Esophagus squamous epithelium (tissue), 5 donors: ENCODE measurements around the gene NAA20. TPM values are rescaled to one million over a fixed set of nuclear protein-coding genes. Genes with fewer than 3 reads are reported as not detected.

Experiments used
- DNase-seq: peaks from one replicate; lab custom pipeline; 2025; lab: John Stamatoyannopoulos, UW
- H3K27ac ChIP-seq, 4 donors: fragments of 200-600 bp; sonication (generic); one replicate each; pipeline ENCODE4 v1.5.1; 2016 to 2019; ENCODE audit warnings: mild to moderate bottlenecking in 1 of 4
- H3K27me3 ChIP-seq, 4 donors: fragments of 200-600 bp; sonication (generic); 1 replicate in 3 of 4; 2 replicates in 1 of 4; pipeline versions ENCODE4 v1.5.1 to v1.6.0; 2017 to 2021; ENCODE audit warnings: antibody characterized with exemption in 1 of 4
- H3K36me3 ChIP-seq, 3 donors: fragments of 200-600 bp; sonication (generic); one replicate each; pipeline ENCODE4 v1.5.1; 2016 to 2019
- H3K4me1 ChIP-seq, 3 donors: fragments of 200-600 bp; sonication (generic); one replicate each; pipeline ENCODE4 v1.5.1; 2017 to 2019
- H3K4me3 ChIP-seq, 4 donors: fragments of 200-600 bp; sonication (generic); 1 replicate in 3 of 4; 2 replicates in 1 of 4; pipeline ENCODE4 v1.5.1; 2016 to 2019; ENCODE audit warnings: mild to moderate bottlenecking in 2 of 4, moderate library complexity in 1 of 4
- H3K9me3 ChIP-seq, 3 donors: fragments of 200-600 bp; sonication (generic); one replicate each; pipeline ENCODE4 v1.5.1; 2016 to 2019
- CTCF ChIP-seq, 6 experiments: fragments of 450-650 bp in 4 of 6; fragments of 200-600 bp in 2 of 6; sonication (generic) in 2 of 6; IDR thresholded peaks; one replicate each; pipeline ENCODE4 v1.5.1; 2016 to 2019; ENCODE audit warnings: antibody characterized with exemption in 6 of 6, mild to moderate bottlenecking in 4 of 6, moderate library complexity in 4 of 6
- POLR2A ChIP-seq, 4 donors: fragments of 450-650 bp; IDR thresholded peaks; one replicate each; pipeline ENCODE4 v1.6.1; 2017; ENCODE audit warnings: antibody characterized with exemption in 4 of 4, mild to moderate bottlenecking in 4 of 4, moderate library complexity in 3 of 4
- WGBS, 2 donors: methylation state at CpG; one replicate each; pipeline ENCODE4 v1.1.5; 2018; 5-methylcytosine and 5-hydroxymethylcytosine counted together
- intact Hi-C: fragments of 100-400 bp; cut with DNase I; formaldehyde crosslinking; loops from one replicate; pipeline ENCODE4 v1.15.0; 2022
- total RNA-seq, 4 donors: library from RNA; depleted of rRNA; stranded (reverse); fragments of >200 nt; gene quantifications; one replicate each; pipeline ENCODE4 v1.1.0, GENCODE V29; 2016
- donor health status: DM: yes; HTN: yes; CAD: no.

Gene NAA20
- total RNA-seq, 4 donors from 2014 or later = 115 to 164 (median 139) TPM

- intact Hi-C loops = no loop called here
- H3K36me3 ChIP-seq = peaks cover 0 to 70% (median 8%) of the 10 kb centered on the region in 3 donors
- 73 to 77% methylated on average over 5 of the region's 5 CpGs for WGBS, 2 donors
- H3K27ac ChIP-seq = peak overlapping the region in 2 of 4 donors; percentile 49 to 71
- H3K4me1 ChIP-seq = peaks cover 23 to 66% (median 38%) of the 10 kb centered on the region in 3 donors
- H3K4me3 ChIP-seq = no peak overlapping the region
- TF ChIP-seq CTCF (IDR thresholded peaks at IDR 0.05) (no peak), POLR2A (IDR thresholded peaks at IDR 0.05) (no peak)
- no peaks in the 10 kb centered on the region for H3K9me3 ChIP-seq
- no peaks in the 10 kb centered on the region for H3K27me3 ChIP-seq
- DNase-seq = no peak
These were observed 48.1 kb upstream of the NAA20 start for GRCh38 chr20:19969106-19969505.

GRCh38 chr20:19969507-19970255 is 47.5 kb upstream of the NAA20 start:
- WGBS, 2 donors = 87 to 90% methylated on average over 4 of the region's 5 CpGs
- H3K27ac ChIP-seq = peak overlapping the region in 2 of 4 donors; percentile 71 to 97
- H3K36me3 ChIP-seq = peaks cover 0 to 70% (median 8%) of the 10 kb centered on the region in 3 donors
- H3K9me3 ChIP-seq = no peaks in the 10 kb centered on the region
- DNase-seq = no peak
- no peak overlapping the region for H3K4me3 ChIP-seq
- no peaks in the 10 kb centered on the region for H3K27me3 ChIP-seq
- TF ChIP-seq POLR2A (IDR thresholded peaks at IDR 0.05) = no peak
- no peak for TF ChIP-seq CTCF (IDR thresholded peaks at IDR 0.05)
- peaks cover 23 to 66% (median 38%) of the 10 kb centered on the region in 3 donors for H3K4me1 ChIP-seq
- intact Hi-C loops = no loop called here

GRCh38 chr20:19970256-19970765 is 46.9 kb upstream of the NAA20 start:
- H3K9me3 ChIP-seq = no peaks in the 10 kb centered on the region
- H3K36me3 ChIP-seq = peaks cover 0 to 68% (median 8%) of the 10 kb centered on the region in 3 donors
- TF ChIP-seq POLR2A (IDR thresholded peaks at IDR 0.05) (no peak), CTCF (IDR thresholded peaks at IDR 0.05) (no peak)
- 79 to 88% methylated on average over 5 of the region's 5 CpGs for WGBS, 2 donors
- H3K27me3 ChIP-seq = no peaks in the 10 kb centered on the region
- no peak overlapping the region for H3K4me3 ChIP-seq
- intact Hi-C loops = no loop called here
- no peak for DNase-seq
- H3K4me1 ChIP-seq = peaks cover 18 to 65% (median 32%) of the 10 kb centered on the region in 3 donors
- H3K27ac ChIP-seq = peak overlapping the region in 2 of 4 donors; percentile 71 to 97

GRCh38 chr20:19971116-19971515 is 46.0 kb upstream of the NAA20 start:
- TF ChIP-seq CTCF (IDR thresholded peaks at IDR 0.05) = no peak
- no peak for TF ChIP-seq POLR2A (IDR thresholded peaks at IDR 0.05)

More at GRCh38 chr20:19971116-19971515, 46.0 kb upstream of the NAA20 start:
- Histone ChIP-seq H3K27me3 (no peaks in the 10 kb centered on the region), H3K9me3 (no peaks in the 10 kb centered on the region), H3K4me3 (no peak overlapping the region), H3K36me3 (peaks cover 0 to 63% (median 8%) of the 10 kb centered on the region in 3 donors), H3K27ac (peak overlapping the region in 1 of 4 donors; percentile 97), H3K4me1 (peaks cover 18 to 66% (median 32%) of the 10 kb centered on the region in 3 donors)
- 72 to 79% methylated on average over 9 to 11 of the region's 11 CpGs for WGBS, 2 donors
- intact Hi-C loops = no loop called here
- DNase-seq = no peak
